ENCODE measurements around the gene TGDS. TPM values are rescaled to one million over a fixed set of nuclear protein-coding genes. Genes with fewer than 3 reads are reported as not detected.
A peak's percentile ranks its signal among the peaks of the same experiment; 100 is the strongest.

TGDS gene
- total and polyA plus RNA-seq, 8 donors, result 9.9 to 28.5 (median 21.9) TPM

GRCh38 chr13:94622344-94622743 is 26.4 kb upstream of the TGDS start:
- intact Hi-C loops (cut with DNase I), result no loop called here
- TF ChIP-seq CTCF (IDR thresholded peaks at IDR 0.05), result no peak

GRCh38 chr13:94620286-94620896 is 24.4 kb upstream of the TGDS start:
- intact Hi-C loops (cut with DNase I), result no loop called here
- DNase-seq (peak in 1 of 4 donors; percentile 43), ATAC-seq (peak; percentile 73)
- TF ChIP-seq CTCF (IDR thresholded peaks at IDR 0.05), result peak; percentile 38 to 49
- no peak overlapping the region for H3K27ac ChIP-seq
- no peaks in the 10 kb centered on the region for H3K9me3 ChIP-seq
- no peaks in the 10 kb centered on the region for H3K4me1 ChIP-seq
- H3K4me3 ChIP-seq, result no peak overlapping the region
- H3K36me3 ChIP-seq, result peaks cover 0 to 29% of the 10 kb centered on the region in 2 donors
- H3K27me3 ChIP-seq, result no peaks in the 10 kb centered on the region

More at GRCh38 chr13:94622344-94622743, 26.4 kb upstream of the TGDS start:
- DNase-seq (no peak), ATAC-seq (no peak)
- Histone ChIP-seq H3K9me3 (no peaks in the 10 kb centered on the region), H3K36me3 (peaks cover 0 to 45% of the 10 kb centered on the region in 2 donors), H3K4me3 (no peak overlapping the region), H3K27ac (no peak overlapping the region), H3K27me3 (no peaks in the 10 kb centered on the region), H3K4me1 (no peaks in the 10 kb centered on the region)

GRCh38 chr13:94617389-94618000 is 21.5 kb upstream of the TGDS start:
- ATAC-seq (peak; percentile 70), DNase-seq (peak in 2 of 4 donors; percentile 29 to 35)
- Histone ChIP-seq H3K36me3 (peaks cover 0 to 24% of the 10 kb centered on the region in 2 donors), H3K27ac (no peak overlapping the region), H3K27me3 (no peaks in the 10 kb centered on the region), H3K4me1 (no peaks in the 10 kb centered on the region), H3K4me3 (no peak overlapping the region), H3K9me3 (no peaks in the 10 kb centered on the region)
- TF ChIP-seq CTCF (IDR thresholded peaks at IDR 0.05), result peak; percentile 48 to 52
- intact Hi-C loops (cut with DNase I), result loop anchor here in 1 of 2 donors (5.0 kb wide), 1 partner anchor 180 kb away; no protein-coding TSS in a partner anchor

- DNase-seq, result no peak
- no peaks in the 10 kb centered on the region for H3K27me3 ChIP-seq
- H3K36me3 ChIP-seq, result peaks cover 0 to 38% of the 10 kb centered on the region in 2 donors
- no peak overlapping the region for H3K27ac ChIP-seq
- intact Hi-C loops (cut with DNase I), result no loop called here
- TF ChIP-seq CTCF (IDR thresholded peaks at IDR 0.05), result no peak
- H3K4me1 ChIP-seq, result no peaks in the 10 kb centered on the region
- H3K9me3 ChIP-seq, result no peaks in the 10 kb centered on the region
- ATAC-seq, result no peak
- H3K4me3 ChIP-seq, result no peak overlapping the region
These were observed 17.1 kb upstream of the TGDS start for GRCh38 chr13:94613051-94613450.

- no peak for DNase-seq
- ATAC-seq, result no peak
- no peak overlapping the region for H3K4me3 ChIP-seq
- intact Hi-C loops (cut with DNase I), result no loop called here
- TF ChIP-seq CTCF (IDR thresholded peaks at IDR 0.05), result no peak
- no peak overlapping the region for H3K27ac ChIP-seq
- no peaks in the 10 kb centered on the region for H3K4me1 ChIP-seq
- peaks cover 0 to 42% of the 10 kb centered on the region in 2 donors for H3K36me3 ChIP-seq
- no peaks in the 10 kb centered on the region for H3K27me3 ChIP-seq
- H3K9me3 ChIP-seq, result no peaks in the 10 kb centered on the region
These were observed 16.1 kb upstream of the TGDS start for GRCh38 chr13:94612050-94612449.
